Hematopoietic multipotent progenitor cell treated with erythropoietin and hydrocortisone succinate and interleukin-3 and kit ligand, for 8 days (in vitro differentiated cells): ENCODE measurements around the gene DAAM1.

Source experiments
- DNase-seq: peaks from one replicate; pipeline ENCODE4 v3.0.0-alpha.2; 2015

DAAM1 gene

DNA sequence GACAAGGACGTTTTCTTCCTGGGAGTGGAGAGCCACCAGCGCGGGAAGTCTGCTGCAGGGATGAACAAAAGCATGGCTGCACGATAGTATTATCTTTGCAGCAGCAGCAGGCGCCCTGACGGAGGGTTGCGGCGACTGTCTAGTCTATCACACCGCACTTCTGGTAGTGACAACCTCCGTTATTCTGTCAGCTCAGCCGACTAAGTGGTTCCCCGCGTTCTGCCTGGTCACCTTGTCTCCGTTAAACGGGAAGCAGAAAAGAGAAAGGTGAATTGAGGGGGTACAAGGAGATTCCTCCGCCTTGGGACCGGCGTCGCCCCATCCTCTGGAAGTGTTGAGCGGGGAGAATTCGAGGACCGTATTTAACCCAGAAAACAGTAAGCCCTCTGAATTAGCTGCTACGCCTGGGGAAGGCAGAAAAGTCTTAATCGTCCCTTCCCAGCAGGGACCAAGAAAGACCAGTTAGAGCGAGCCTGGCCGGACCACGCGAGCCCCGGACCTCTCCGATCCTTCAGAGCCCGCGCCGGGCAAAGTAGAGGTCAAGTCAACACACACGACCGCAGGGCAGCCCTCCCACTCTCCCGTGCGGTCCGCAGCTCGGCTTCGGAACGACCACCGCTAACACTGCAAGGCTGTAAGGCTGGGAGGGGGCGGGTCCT is 536 bp upstream of the DAAM1 start:
- peak; percentile 86 for DNase-seq

DNA sequence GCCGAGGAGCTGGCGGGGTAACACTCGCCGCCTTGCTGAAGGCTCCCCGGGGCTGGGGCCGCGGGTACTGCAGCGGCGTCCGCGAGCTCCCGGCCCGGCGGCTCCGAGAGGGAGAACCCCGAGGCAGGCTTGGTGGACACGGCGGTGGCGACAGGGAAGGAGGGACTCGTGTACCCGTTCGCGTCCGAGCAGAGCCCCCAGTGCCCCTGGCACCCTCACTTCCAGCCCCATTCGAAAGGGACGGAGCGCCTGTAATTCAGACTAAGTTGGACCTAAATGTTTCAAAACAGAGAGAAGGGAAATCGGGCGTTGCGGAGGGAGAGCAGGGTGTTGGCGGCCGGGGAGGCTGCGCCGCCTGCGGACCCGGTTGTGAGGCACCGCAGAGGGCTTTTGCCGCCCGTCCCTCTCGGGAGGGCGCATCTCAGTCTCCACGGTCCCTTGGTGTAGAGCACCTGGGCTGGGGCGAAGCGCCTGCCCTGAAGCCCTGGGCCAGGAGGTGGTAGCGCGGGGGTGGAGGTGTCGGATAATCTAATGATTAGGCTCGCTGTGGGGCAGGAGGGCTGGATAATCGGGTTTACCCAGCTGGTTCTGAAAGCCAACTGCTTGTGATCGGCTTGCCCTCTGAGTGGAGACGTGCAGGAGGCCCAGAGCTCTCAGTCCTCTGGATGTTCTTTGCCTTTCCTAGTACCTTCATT is 771 bp downstream of the DAAM1 start:
- peak; percentile 50 for DNase-seq

- peak; percentile 93 for DNase-seq
Observed at GRCh38 chr14:59189786-59190368, 1.4 kb downstream of the DAAM1 start.

GRCh38 chr14:59190372-59190771 is 1.9 kb downstream of the DAAM1 start:
- DNase-seq, result peak; percentile 67

DNA sequence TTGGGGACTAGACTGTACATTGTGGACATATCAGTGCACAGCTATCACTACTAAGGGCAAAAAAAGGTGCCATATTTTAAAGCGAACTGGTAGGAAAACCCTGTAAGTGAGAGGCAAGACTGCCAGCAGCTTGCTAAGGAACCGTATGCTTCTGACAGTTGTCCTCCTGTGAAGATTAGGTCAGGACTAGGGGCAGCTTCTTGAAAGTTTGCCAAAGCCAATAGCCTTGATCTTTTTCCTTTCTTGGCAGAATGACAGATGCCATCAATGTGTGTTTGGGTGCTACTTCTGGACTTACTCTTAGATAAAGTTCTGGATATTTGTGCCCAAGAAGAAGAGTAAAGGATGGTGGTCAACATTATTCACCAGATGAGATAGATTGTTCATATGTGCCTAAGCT is 7.4 kb downstream of the DAAM1 start:
- peak; percentile 82 for DNase-seq

- DNase-seq, result peak; percentile 13
Observed at GRCh38 chr14:59197695-59198262, 9.3 kb downstream of the DAAM1 start.

- no peak for DNase-seq
Observed at GRCh38 chr14:59199205-59199604, 10.7 kb downstream of the DAAM1 start.

DNA sequence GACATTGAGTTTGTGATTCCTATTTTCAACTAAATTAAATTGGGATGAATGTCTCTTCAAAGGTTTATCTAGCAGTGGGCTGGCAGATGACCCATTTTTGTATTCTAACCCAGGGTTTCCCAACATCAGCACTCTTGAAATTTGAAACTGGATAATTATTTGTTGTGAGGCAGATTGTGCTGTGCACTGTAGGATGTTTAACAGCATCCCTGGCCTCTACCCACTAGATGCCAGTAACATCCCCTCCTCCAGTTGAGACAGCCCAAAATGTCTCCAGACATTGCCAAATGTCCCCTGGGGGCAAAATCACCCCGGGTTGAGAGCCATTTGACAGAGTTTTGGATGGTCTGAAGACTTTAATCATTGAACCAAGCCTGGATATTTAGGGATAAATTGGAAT is 11.1 kb downstream of the DAAM1 start:
- DNase-seq, result no peak

DNA sequence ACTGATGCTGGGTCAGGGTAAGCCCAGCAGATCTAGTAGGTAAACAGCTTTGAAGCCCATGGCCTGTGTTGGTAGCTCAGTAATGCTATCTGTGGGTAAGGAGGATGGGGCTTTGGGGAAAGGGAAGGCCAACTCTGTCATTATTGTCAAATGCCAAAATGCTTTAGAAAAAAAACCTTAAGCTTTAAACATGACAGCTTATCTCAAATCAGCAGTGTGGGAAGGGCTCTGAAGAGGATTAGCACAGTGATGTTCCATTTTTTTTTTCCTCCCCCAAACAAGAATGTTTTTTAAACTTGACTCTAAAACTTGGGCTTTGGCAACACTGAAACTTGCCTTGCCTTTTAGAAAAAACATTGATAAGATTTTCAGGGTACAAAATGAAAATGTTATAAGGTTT is 11.7 kb downstream of the DAAM1 start:
- peak; percentile 56 for DNase-seq

- DNase-seq, result no peak
Observed at GRCh38 chr14:59202031-59202430, 13.6 kb downstream of the DAAM1 start.

DNA sequence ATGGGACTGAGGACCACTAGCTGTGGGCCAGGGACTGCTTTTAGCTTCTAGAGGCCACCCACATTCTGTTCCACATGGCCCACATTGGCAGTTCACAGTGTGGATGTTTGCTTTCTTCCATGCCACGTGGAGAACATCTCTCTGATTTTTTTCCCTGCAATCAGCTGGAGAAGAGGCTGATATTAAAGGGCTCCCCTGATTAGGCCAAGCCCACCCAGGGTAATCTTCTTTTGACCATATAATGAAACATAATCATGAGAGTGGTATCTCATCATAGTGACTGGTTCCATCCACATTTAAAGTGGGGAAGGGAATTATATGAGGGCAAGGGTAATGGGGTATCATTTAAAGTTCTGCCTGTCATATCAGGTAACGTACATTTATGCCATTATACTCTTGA is 15.8 kb downstream of the DAAM1 start:
- no peak for DNase-seq

DNA sequence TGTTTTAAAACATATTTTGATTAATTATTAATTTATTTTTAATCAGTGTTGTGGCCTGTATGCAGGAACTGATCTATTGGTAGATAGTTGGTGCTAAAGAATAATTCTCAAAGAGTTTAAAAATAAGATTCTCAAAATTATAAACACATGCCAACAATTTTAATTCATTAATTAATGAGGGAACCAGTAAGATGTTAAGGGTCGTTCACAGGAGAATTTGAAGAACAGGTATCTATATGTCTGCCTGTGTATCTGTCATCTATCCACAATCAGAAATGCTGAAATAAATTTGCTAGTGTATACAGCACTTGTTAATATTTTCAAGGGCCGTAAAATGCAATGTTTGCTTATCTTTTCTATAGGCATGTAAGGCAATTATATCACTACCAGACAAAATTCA is 18.4 kb downstream of the DAAM1 start:
- no peak for DNase-seq

DNA sequence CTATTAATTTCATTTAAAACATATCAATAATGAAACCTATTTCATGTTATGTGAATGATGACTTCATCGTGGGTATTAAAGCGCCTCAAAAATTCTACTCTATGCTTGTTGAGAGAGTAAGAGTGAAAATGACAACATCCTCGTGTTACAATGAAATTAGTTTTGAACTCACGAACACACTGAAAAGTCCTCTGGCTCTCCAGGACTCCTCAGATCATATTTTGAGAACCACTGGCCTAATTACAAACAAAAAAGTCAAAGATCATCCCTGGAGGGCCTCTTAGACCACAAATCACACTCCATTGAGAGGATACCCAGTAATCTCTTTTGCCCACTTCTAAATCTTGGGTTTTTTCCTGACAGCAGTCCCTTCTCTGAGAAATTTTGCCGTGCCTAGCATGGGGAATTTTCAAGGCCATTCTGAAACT is 19.1 kb downstream of the DAAM1 start:
- DNase-seq, result no peak

- DNase-seq, result no peak
Observed at GRCh38 chr14:59208224-59208814, 19.9 kb downstream of the DAAM1 start.

GRCh38 chr14:59208954-59209353 is 20.5 kb downstream of the DAAM1 start:
- no peak for DNase-seq

DNA sequence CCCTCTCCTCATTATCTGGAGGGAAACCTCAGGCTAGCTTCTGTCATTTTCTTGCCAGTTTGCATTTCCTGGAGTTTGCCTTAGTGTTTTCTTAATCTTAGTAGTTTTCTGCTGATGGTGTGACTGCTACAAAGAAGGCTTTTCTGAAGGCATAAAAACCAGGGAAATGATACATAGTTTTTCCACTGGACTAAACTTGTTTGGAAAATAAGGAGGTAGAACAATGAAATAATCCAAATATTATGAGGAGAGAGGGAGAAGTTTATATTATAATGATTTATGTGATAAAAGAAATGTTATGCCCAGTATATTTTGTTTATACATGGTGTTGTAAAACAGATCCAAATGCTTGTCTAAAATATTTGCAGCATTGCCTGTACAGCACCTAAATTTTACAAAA is 22.2 kb downstream of the DAAM1 start:
- DNase-seq, result no peak

GRCh38 chr14:59213368-59214315 is 25.2 kb downstream of the DAAM1 start:
- no peak for DNase-seq

DNA sequence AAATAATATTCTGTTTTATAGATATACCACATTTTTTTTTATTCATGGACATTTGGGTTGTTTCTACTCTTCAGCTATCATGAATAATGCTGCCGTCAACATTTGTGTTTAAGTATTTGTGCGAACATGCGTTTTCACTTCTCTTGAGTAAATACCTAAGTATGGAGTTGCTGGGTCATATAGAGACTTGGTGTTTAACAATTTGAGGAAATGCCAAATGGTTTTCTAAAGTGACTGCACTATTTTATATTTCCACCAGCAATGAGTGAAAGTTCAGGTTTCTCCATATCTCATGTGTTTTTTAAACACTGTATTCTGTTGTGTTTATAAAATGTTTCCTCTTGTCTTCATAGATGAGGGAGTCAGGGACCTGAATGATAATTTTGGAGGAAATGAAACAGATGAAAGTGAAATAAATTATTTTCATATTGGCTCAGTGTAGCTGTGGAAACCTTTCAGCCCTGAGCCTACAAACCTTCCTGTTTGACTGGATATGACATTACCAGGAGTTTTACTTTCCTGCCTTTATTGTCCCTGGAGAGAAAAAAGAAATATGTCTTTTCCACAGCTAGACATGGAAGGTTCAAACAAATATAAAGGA is 26.3 kb downstream of the DAAM1 start:
- no peak for DNase-seq

DNA sequence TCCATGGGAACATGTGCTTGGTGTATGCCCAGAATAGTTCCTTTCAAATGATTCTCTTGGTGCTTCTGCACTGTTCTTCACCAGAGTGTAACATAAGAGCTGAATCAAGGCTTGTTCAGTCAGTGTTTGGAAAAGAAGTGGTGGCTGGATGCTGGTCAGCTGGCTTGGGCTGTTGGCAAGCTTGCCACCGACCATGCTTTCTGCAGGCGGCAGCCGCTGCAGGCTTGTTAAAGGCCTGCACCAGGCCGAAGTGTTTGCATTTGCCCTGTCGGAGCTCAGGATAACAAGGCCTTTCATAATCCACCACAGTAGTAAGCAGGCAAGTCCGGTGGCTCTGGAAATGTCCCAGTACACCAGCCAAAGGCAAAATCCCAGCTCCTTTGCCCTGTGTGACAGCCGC is 26.9 kb downstream of the DAAM1 start:
- DNase-seq, result no peak

- DNase-seq, result no peak
Observed at GRCh38 chr14:59215757-59216156, 27.3 kb downstream of the DAAM1 start.

DNA sequence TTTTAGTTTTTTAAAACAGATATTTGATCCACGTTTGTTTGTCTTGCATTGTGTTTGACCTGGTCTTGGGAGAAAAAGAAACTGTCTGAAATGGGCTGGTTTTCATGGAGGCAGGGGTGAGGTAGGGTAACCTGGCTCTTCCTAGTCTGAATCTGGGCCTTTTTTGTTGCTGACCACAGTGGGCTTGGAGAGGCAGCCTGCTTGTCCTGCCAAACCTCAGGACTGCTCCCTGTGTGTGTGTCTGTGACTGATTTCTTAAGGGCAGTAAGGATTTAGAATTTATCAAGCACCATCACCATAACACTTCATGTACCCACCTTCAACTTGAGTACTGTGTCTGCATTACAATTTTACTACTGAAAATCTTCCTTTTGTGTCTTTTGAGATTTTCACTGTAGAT is 28.5 kb downstream of the DAAM1 start:
- DNase-seq, result no peak

DNA sequence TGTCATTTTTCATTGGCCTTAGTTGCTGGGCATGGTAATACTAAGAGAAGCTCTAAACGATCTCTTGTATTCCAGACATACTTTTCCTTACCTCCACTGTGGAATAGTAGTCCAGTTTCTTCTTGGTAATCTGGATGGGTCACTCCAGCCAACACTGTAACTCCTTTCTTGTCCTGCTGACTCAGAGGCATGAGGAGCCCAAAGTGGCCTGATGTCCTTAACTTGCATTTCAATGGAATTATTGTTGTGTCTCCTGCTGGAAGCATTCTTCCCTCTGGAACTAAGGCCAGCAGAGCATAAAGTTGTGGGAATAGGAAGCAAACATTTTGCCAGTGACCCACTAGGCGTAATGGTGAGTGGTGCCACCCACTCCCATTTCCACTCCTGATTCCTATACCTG is 33.1 kb downstream of the DAAM1 start:
- DNase-seq, result no peak
